ENCODE measurements around the gene RILP. TPM values are rescaled to one million over a fixed set of nuclear protein-coding genes. Genes with fewer than 3 reads are reported as not detected.
A peak's percentile ranks its signal among the peaks of the same experiment; 100 is the strongest.

RILP gene
- total RNA-seq, 2 experiments from 2014 or later = 1.3 to 1.5 TPM

- intact Hi-C loops (cut with DNase I, micrococcal nuclease) = loop anchor here (2.0 to 5.0 kb wide), 3 partner anchors 34 to 379 kb away; partner anchors contain the start of genes PRPF8 (in 1 of the 2) and RTN4RL1 (in 1 of the 2)
- no peak for TF ChIP-seq CTCF (IDR thresholded peaks at IDR 0.05)
- Histone ChIP-seq H3K9me3 (ENCODE audit: control insufficient read depth in 1 of 2, insufficient read depth in 1 of 2, low read length in 2 of 2) (no peaks in the 10 kb centered on the region), H3K36me3 (ENCODE audit: insufficient read depth, low read length) (peaks cover 31% of the 10 kb centered on the region), H3K27ac (ENCODE audit: low read depth in 1 of 2, low read length in 2 of 2) (peak overlapping the region in 1 of 2 donors; percentile 26), H3K4me3 (ENCODE audit: low read length) (peak overlapping the region; percentile 61), H3K4me1 (ENCODE audit: insufficient read depth, low read length) (peaks cover 46% of the 10 kb centered on the region), H3K27me3 (ENCODE audit: control insufficient read depth in 1 of 2, insufficient read depth in 2 of 2, low read length in 2 of 2) (no peaks in the 10 kb centered on the region)
- Mint-ChIP-seq H3K36me3 (ENCODE audit: low read depth) (peaks cover 31% of the 10 kb centered on the region), H3K4me3 (peak overlapping the region; percentile 79), H3K27ac (peak overlapping the region; percentile 33), H3K9me3 (no peaks in the 10 kb centered on the region), H3K27me3 (no peaks in the 10 kb centered on the region), H3K4me1 (ENCODE audit: low read depth) (peaks cover 21% of the 10 kb centered on the region)
- POLR2A ChIA-PET = interaction anchor here (0.6 to 3.9 kb wide), 12 partner anchors 13 to 283 kb away, joined by 3 to 44 read pairs (median 8); partner anchors contain the start of genes INPP5K, PITPNA, PRPF8 and RPA1
- peak in 2 of 14 experiments; percentile 23 to 47 for DNase-seq
- CTCF ChIA-PET = interaction anchor here (0.5 to 2.9 kb wide), 21 partner anchors 8 to 610 kb away, joined by 3 to 12 read pairs (median 6); partner anchors contain the start of genes PITPNA, PRPF8, RPA1 and RTN4RL1
- no peak for ATAC-seq (ENCODE audit: poor library complexity)
Observed at GRCh38 chr17:1648173-1648962, 1.3 kb downstream of the RILP start.

GRCh38 chr17:1647802-1648171, 1.9 kb downstream of the RILP start:
- Histone ChIP-seq H3K4me3 (ENCODE audit: low read length) (peak overlapping the region; percentile 61), H3K4me1 (ENCODE audit: insufficient read depth, low read length) (peaks cover 46% of the 10 kb centered on the region), H3K27ac (ENCODE audit: low read depth in 1 of 2, low read length in 2 of 2) (no peak overlapping the region), H3K36me3 (ENCODE audit: insufficient read depth, low read length) (peaks cover 25% of the 10 kb centered on the region), H3K27me3 (ENCODE audit: control insufficient read depth in 1 of 2, insufficient read depth in 2 of 2, low read length in 2 of 2) (no peaks in the 10 kb centered on the region), H3K9me3 (ENCODE audit: control insufficient read depth in 1 of 2, insufficient read depth in 1 of 2, low read length in 2 of 2) (peaks cover 0 to 1% of the 10 kb centered on the region in 2 experiments)
- CTCF ChIA-PET = interaction anchor here (1.1 to 2.9 kb wide), 7 partner anchors 21 to 186 kb away, joined by 3 to 11 read pairs (median 8); no protein-coding TSS in a partner anchor
- TF ChIP-seq CTCF (IDR thresholded peaks at IDR 0.05) = no peak
- Mint-ChIP-seq H3K4me1 (ENCODE audit: low read depth) (peaks cover 21% of the 10 kb centered on the region), H3K27me3 (no peaks in the 10 kb centered on the region), H3K36me3 (ENCODE audit: low read depth) (peaks cover 25% of the 10 kb centered on the region), H3K4me3 (peak overlapping the region; percentile 79), H3K9me3 (no peaks in the 10 kb centered on the region), H3K27ac (no peak overlapping the region)
- POLR2A ChIA-PET = interaction anchor here (2.6 to 3.9 kb wide), 5 partner anchors 19 to 182 kb away, joined by 10 to 44 read pairs (median 24); partner anchors contain the start of genes INPP5K, PRPF8, RPA1 and SLC43A2
- intact Hi-C loops (cut with DNase I, micrococcal nuclease) = loop anchor here (2.0 to 5.0 kb wide), 3 partner anchors 35 to 380 kb away; partner anchors contain the start of genes PRPF8 (in 1 of the 2) and RTN4RL1 (in 1 of the 2)
- ATAC-seq (ENCODE audit: poor library complexity) (no peak), DNase-seq (peak in 1 of 14 experiments; percentile 47)

GRCh38 chr17:1646199-1646875, 3.3 kb downstream of the RILP start:
- H3K4me1 Mint-ChIP-seq (ENCODE audit: low read depth) = peaks cover 21% of the 10 kb centered on the region

More at GRCh38 chr17:1646199-1646875, 3.3 kb downstream of the RILP start:
- CTCF ChIA-PET = no interaction called here
- no peaks in the 10 kb centered on the region for H3K9me3 Mint-ChIP-seq
- H3K27me3 Mint-ChIP-seq = no peaks in the 10 kb centered on the region
- peaks cover 12% of the 10 kb centered on the region for H3K36me3 Mint-ChIP-seq (ENCODE audit: low read depth)
- no peak for TF ChIP-seq CTCF (IDR thresholded peaks at IDR 0.05)
- ATAC-seq (ENCODE audit: poor library complexity) (no peak), DNase-seq (no peak)
- POLR2A ChIA-PET = interaction anchor here (0.6 to 1.3 kb wide), 2 partner anchors 38 to 92 kb away, joined by 3 to 7 read pairs; partner anchors contain the start of gene PRPF8
- no peaks in the 10 kb centered on the region for H3K27me3 ChIP-seq (ENCODE audit: control insufficient read depth in 1 of 2, insufficient read depth in 2 of 2, low read length in 2 of 2)
- intact Hi-C loops (cut with DNase I, micrococcal nuclease) = loop anchor here (5.0 kb wide), 2 partner anchors 36 to 381 kb away; partner anchors contain the start of genes PRPF8 (in 1 of the 2) and RTN4RL1 (in 1 of the 2)
- no peak overlapping the region for H3K27ac ChIP-seq (ENCODE audit: low read depth in 1 of 2, low read length in 2 of 2)
- H3K27ac Mint-ChIP-seq = no peak overlapping the region
- peaks cover 0 to 5% of the 10 kb centered on the region in 2 experiments for H3K9me3 ChIP-seq (ENCODE audit: control insufficient read depth in 1 of 2, insufficient read depth in 1 of 2, low read length in 2 of 2)
- H3K4me3 Mint-ChIP-seq = peak overlapping the region; percentile 65
- peaks cover 11% of the 10 kb centered on the region for H3K36me3 ChIP-seq (ENCODE audit: insufficient read depth, low read length)
- no peak overlapping the region for H3K4me3 ChIP-seq (ENCODE audit: low read length)
- peaks cover 46% of the 10 kb centered on the region for H3K4me1 ChIP-seq (ENCODE audit: insufficient read depth, low read length)
